Ectodermal cell (in vitro differentiated cells): ENCODE results near the gene MTRR.

Experiments used
- H3K27ac ChIP-seq: 2 replicates; pipeline ENCODE4 v1.7.0; 2013; ENCODE audit warnings: mild to moderate bottlenecking, low read depth, low read length; ENCODE audit not compliant: insufficient read depth, poor library complexity, severe bottlenecking
- H3K27me3 ChIP-seq: 2 replicates; pipeline ENCODE4 v1.7.0; 2013; ENCODE audit warnings: mild to moderate bottlenecking, low read length; ENCODE audit not compliant: insufficient read depth, control insufficient read depth, poor library complexity, severe bottlenecking
- H3K36me3 ChIP-seq: one replicate; pipeline ENCODE4 v1.7.0; 2013; ENCODE audit warnings: low read length; ENCODE audit not compliant: control insufficient read depth, insufficient read depth
- H3K4me1 ChIP-seq: one replicate; pipeline ENCODE4 v1.7.0; 2013; ENCODE audit warnings: low read length; ENCODE audit not compliant: control insufficient read depth, insufficient read depth
- H3K4me3 ChIP-seq: 2 replicates; pipeline ENCODE4 v1.7.0; 2013; ENCODE audit warnings: low read depth, low read length, control low read depth; ENCODE audit not compliant: insufficient read depth
- H3K9me3 ChIP-seq: 2 replicates; pipeline ENCODE4 v1.7.0; 2013; ENCODE audit warnings: mild to moderate bottlenecking, low read length, moderate library complexity; ENCODE audit not compliant: control insufficient read depth
- WGBS, 2 experiments: methylation state at CpG; one replicate each; pipeline ENCODE4 v1.1.7; 2013; ENCODE audit warnings: missing lambda C conversion rate in 2 of 2; 5-methylcytosine and 5-hydroxymethylcytosine counted together

MTRR gene

DNA sequence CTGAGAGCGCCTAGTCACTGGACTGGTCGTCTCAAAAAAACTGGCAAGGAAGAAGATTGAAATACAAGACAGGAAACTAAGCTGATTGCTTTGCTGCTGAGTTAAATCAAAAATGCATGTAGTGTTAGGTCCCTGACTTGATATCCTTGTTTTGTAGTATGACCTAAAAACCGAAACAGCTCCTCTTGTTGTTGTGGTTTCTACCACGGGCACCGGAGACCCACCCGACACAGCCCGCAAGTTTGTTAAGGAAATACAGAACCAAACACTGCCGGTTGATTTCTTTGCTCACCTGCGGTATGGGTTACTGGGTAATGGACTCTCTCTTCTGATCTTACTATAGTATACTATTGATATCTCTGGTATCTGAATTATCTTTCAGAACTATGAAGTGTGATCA is 4.3 kb downstream of the MTRR start:
- Histone ChIP-seq H3K4me1 (peaks cover 3% of the 10 kb centered on the region), H3K4me3 (no peak overlapping the region), H3K27ac (no peak overlapping the region), H3K9me3 (no peaks in the 10 kb centered on the region), H3K27me3 (no peaks in the 10 kb centered on the region), H3K36me3 (peaks cover 4% of the 10 kb centered on the region)
- WGBS, 2 experiments = 98% methylated on average over 7 to 9 of the region's 9 CpGs

DNA sequence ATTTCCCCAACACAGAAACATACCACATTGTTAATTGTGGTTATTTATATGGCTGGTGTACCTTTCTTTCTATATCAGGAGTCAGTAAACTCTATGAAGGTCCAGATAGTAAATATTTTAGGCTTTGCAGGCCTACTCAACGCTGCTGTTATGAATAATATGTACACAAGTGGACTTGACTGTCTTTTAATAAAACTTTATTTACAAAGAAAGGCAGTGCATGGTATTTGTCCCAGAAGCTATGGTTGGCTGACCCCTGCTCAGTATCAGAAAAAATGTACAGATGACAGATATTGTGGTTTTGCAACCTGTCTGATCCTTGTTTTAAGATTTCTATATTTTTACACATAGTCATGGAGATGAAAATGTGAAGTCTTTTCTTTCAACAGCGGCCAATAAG is 5.7 kb downstream of the MTRR start:
- H3K36me3 ChIP-seq = peaks cover 10% of the 10 kb centered on the region
- peaks cover 3% of the 10 kb centered on the region for H3K4me1 ChIP-seq
- 89 to 100% methylated on average over 1 of the region's 2 CpGs for WGBS, 2 experiments
- H3K27ac ChIP-seq = no peak overlapping the region
- H3K4me3 ChIP-seq = no peak overlapping the region
- H3K9me3 ChIP-seq = no peaks in the 10 kb centered on the region
- no peaks in the 10 kb centered on the region for H3K27me3 ChIP-seq

GRCh38 chr5:7875151-7875550 is 6.2 kb downstream of the MTRR start:
- H3K9me3 ChIP-seq = no peaks in the 10 kb centered on the region
- no peak overlapping the region for H3K27ac ChIP-seq
- WGBS, 2 experiments = 95 to 97% methylated on average over 4 of the region's 4 CpGs
- peaks cover 10% of the 10 kb centered on the region for H3K36me3 ChIP-seq
- H3K4me3 ChIP-seq = no peak overlapping the region
- no peaks in the 10 kb centered on the region for H3K27me3 ChIP-seq
- H3K4me1 ChIP-seq = peaks cover 3% of the 10 kb centered on the region

GRCh38 chr5:7876867-7877266 is 7.9 kb downstream of the MTRR start:
- 93 to 97% methylated on average over 3 of the region's 3 CpGs for WGBS, 2 experiments
- Histone ChIP-seq H3K4me3 (no peak overlapping the region), H3K27ac (no peak overlapping the region), H3K36me3 (peaks cover 10% of the 10 kb centered on the region), H3K27me3 (no peaks in the 10 kb centered on the region), H3K4me1 (no peaks in the 10 kb centered on the region), H3K9me3 (no peaks in the 10 kb centered on the region)

GRCh38 chr5:7877851-7878250 is 8.9 kb downstream of the MTRR start:
- Histone ChIP-seq H3K36me3 (peaks cover 10% of the 10 kb centered on the region), H3K4me3 (no peak overlapping the region), H3K9me3 (no peaks in the 10 kb centered on the region), H3K27me3 (no peaks in the 10 kb centered on the region), H3K4me1 (no peaks in the 10 kb centered on the region), H3K27ac (no peak overlapping the region)
- WGBS, 2 experiments = 86 to 90% methylated on average over 9 of the region's 9 CpGs

GRCh38 chr5:7878381-7878873 is 9.5 kb downstream of the MTRR start:
- Histone ChIP-seq H3K9me3 (no peaks in the 10 kb centered on the region), H3K4me3 (no peak overlapping the region), H3K36me3 (peaks cover 14% of the 10 kb centered on the region), H3K4me1 (no peaks in the 10 kb centered on the region), H3K27me3 (no peaks in the 10 kb centered on the region), H3K27ac (no peak overlapping the region)

DNA sequence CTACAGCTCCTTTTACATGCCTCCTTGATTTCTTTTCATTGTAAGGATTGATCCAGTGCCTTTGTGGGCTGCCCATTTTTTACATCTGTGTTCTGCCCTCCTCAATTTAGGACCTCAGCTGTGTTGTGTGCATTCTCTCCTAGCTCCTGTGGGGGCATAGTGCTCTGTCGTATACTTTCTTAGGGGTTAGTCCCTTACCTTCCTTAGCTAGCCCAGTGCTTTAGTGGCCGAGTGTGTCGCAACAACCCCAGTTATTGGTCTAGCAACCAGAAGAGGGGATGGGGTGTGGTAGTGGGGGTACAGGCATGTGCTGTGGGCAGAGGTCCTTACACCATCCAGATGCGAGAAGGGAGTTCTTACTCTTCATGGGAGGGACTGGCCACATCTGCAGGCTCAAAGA is 12.1 kb downstream of the MTRR start:
- no peaks in the 10 kb centered on the region for H3K27me3 ChIP-seq
- no peak overlapping the region for H3K27ac ChIP-seq
- H3K36me3 ChIP-seq = peaks cover 32% of the 10 kb centered on the region
- no peaks in the 10 kb centered on the region for H3K9me3 ChIP-seq
- no peak overlapping the region for H3K4me3 ChIP-seq
- H3K4me1 ChIP-seq = no peaks in the 10 kb centered on the region
- WGBS, 2 experiments = 92 to 97% methylated on average over 4 of the region's 4 CpGs

DNA sequence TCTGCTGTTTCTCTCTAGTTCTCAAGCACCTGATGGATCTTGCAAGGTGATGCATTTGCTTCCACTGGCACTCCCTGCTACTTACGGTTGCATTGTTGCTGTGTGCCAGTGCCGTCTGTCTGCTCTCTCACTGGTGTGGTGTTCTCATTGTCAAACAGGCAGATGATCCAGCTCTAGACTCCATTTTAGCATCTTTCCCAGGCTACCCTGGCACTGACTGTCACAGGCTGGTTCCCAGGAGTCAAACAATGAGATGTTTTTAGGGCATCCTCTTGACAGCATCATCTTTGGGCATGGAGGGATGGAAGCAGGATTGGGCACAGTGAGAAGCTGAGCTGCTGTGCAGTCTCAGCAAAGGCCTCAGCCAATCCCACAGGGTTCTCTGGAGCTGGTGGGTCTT is 12.9 kb downstream of the MTRR start:
- Histone ChIP-seq H3K4me3 (no peak overlapping the region), H3K9me3 (no peaks in the 10 kb centered on the region), H3K36me3 (peaks cover 32% of the 10 kb centered on the region), H3K27me3 (no peaks in the 10 kb centered on the region), H3K27ac (no peak overlapping the region), H3K4me1 (no peaks in the 10 kb centered on the region)
- WGBS, 2 experiments = 95 to 96% methylated on average over 2 of the region's 2 CpGs

DNA sequence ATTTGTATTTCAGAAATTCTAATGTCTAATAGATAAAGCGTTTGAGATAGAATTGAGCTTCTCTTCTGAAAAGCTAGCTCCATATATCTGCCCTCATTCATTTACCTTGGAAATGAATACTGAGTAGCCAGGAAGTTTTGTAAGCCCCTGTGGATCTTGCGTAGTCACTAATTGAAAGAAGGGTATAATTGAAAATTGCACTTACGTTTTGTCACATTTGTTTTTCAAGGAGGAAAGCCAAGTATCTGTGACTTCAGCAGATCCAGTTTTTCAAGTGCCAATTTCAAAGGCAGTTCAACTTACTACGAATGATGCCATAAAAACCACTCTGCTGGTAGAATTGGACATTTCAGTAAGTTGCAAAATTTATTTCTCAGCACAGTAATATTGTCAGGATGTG is 14.0 kb downstream of the MTRR start:
- H3K36me3 ChIP-seq = peaks cover 30% of the 10 kb centered on the region
- 92 to 94% methylated on average over 3 to 4 of the region's 4 CpGs for WGBS, 2 experiments

DNA sequence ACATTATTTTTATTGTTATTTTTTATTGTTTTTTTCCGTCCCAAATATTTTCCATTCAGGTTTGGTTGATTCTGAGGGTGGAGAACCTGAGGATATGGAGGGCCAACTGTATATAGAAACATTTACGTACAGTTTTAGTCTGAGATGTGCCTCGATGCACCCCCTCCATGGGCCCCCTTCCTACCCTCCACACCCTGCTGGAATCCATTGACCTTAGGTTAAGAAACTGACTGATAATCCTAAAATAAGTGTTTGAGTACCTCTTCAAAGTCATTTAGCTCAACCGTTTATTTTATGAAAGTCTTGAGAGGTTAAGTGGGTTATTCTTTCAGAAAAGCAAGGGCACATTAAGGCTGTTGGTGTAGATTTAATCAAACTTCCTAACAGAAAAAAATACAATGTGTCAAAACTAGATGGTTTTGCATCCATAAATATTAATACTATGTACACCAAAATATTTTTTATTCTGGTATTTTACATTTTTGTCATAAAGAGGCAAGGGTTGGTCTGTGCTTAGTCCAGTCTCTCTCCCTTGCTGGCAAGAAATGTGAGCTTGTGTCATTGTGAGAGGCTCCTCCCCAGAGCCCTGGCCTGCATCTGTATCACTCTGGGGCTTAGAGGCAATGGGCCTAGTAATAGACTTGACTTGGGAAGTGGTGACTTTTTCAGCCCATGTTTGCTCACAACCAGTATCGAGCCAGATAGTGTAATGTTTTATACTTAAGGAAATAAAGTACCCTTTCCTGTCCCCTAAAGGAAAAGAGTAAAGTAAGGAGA is 15.7 kb downstream of the MTRR start:
- 91 to 98% methylated on average over 3 to 5 of the region's 5 CpGs for WGBS, 2 experiments
- peaks cover 30% of the 10 kb centered on the region for H3K36me3 ChIP-seq
- H3K27ac ChIP-seq = no peak overlapping the region

More for the DNA sequence above, 14.0 kb downstream of the MTRR start:
- Histone ChIP-seq H3K4me1 (no peaks in the 10 kb centered on the region), H3K27ac (no peak overlapping the region), H3K4me3 (no peak overlapping the region), H3K27me3 (no peaks in the 10 kb centered on the region), H3K9me3 (no peaks in the 10 kb centered on the region)

More for the DNA sequence above, 15.7 kb downstream of the MTRR start:
- no peak overlapping the region for H3K4me3 ChIP-seq
- no peaks in the 10 kb centered on the region for H3K27me3 ChIP-seq
- H3K4me1 ChIP-seq = no peaks in the 10 kb centered on the region
- no peaks in the 10 kb centered on the region for H3K9me3 ChIP-seq
